Left hindlimb (tissue), 1 donor: ENCODE data around the gene ACAP1.

Source experiments
- DNase-seq: peaks from one replicate; pipeline ENCODE4 v3.0.0-alpha.2; 2018

Gene ACAP1, protein sequence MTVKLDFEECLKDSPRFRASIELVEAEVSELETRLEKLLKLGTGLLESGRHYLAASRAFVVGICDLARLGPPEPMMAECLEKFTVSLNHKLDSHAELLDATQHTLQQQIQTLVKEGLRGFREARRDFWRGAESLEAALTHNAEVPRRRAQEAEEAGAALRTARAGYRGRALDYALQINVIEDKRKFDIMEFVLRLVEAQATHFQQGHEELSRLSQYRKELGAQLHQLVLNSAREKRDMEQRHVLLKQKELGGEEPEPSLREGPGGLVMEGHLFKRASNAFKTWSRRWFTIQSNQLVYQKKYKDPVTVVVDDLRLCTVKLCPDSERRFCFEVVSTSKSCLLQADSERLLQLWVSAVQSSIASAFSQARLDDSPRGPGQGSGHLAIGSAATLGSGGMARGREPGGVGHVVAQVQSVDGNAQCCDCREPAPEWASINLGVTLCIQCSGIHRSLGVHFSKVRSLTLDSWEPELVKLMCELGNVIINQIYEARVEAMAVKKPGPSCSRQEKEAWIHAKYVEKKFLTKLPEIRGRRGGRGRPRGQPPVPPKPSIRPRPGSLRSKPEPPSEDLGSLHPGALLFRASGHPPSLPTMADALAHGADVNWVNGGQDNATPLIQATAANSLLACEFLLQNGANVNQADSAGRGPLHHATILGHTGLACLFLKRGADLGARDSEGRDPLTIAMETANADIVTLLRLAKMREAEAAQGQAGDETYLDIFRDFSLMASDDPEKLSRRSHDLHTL

DNA sequence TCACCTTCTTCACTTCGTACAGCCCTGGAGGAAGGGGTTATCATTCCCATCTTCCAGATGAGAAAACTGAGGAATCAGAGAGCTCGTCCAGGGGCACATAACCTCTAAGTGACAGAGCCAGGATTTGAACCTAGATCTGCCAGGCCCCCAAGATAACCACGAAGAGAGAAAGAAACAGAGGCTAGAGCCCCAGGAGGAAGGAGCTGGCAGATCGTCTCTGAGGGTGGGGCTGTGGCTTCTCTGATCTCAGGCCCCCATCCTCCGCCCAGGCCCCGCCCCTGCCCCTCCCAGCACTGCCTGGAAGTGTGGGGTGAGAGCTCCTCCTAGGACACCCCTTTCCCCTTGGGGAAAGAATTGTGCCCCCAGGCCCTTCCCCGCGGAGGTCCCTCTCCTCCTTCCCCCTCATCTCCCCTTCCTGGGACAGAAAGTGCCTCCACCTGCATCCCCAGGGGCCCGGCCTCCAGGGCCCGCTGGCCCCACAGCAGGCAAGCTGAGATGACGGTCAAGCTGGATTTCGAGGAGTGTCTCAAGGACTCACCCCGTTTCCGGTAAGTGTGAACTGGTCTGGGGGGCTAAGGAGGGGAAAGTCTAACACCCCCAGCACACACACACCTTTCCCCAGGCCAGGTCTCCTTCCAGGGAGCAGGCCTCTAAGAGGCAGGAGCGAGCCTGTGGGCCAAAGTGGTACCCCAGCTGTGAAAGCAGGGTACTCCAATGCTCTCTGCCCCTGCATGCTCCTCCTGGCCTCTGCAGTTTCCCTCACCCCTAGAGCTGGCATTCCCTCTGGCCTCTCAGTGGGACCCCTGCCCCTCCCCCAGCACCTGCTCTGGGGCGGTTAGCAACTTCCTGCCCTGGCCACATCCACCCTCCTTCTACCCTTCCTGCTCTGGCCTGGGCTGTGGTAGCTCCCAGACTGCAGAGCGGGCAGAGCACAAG lies at the start of gene ACAP1:
Gene ACAP1 (plus strand): TSS at position 290 of the 936 bp plus-strand sequence. CDS start 206 bp downstream, at position 496.
- DNase-seq, result no peak

DNA sequence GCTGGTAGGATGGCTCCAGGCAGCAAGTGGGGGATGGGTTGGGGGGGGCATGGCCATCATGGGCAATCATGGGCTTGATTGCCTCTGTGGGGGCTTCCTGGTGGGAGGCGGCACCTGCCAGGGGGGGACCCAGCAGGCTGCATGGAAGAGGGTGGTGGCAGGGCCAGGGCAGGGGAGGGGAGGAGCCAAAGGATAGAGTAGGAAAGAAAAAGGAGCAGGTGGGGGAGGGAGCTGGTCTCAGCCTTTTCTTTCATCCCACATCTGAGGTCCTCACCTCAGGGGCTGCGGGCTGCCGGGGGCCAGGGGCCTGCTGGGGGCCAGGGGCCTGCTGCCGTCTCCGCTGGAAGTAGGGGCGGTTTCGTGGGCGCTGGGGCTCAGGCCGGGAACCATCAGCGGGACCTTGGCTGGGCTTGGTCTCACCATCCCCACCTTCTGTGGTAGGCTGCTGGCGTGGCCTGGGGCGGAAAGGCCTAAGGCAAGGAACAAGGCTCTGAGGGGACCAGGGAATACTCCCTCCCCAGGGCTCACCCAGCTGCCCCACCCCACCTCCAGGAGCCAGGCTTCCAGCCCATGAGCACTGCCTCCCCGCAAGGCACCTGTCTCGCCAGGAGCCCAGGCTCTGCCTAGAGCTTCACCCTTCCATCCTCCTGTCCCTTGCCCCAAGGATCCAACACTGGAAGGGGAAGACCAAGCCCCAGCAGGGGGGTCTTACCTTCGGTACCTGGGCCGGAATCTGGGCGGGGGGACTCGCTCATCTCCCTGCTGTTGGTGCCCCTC lies 46.9 kb upstream of the ACAP1 start:
- no peak for DNase-seq

DNA sequence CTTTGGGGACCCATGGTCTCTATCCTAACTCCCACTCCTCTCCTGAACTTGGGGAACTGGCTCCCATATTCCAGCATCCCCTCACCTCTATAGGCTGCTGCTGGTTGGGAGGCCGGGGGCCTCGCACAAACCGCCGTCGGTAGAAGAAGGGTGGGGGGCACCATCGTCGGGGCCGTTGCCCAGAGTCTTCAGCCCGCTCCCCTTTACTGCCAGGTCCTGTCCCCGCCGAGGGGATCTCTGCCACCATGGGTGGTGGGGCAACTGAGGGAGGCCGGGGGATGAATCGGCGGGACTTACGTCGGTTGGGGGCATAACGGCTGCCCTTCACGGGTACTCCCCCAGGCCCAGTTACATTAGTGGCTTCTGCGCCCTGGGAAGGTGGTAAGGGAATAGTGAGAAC lies 46.2 kb upstream of the ACAP1 start:
- no peak for DNase-seq

DNA sequence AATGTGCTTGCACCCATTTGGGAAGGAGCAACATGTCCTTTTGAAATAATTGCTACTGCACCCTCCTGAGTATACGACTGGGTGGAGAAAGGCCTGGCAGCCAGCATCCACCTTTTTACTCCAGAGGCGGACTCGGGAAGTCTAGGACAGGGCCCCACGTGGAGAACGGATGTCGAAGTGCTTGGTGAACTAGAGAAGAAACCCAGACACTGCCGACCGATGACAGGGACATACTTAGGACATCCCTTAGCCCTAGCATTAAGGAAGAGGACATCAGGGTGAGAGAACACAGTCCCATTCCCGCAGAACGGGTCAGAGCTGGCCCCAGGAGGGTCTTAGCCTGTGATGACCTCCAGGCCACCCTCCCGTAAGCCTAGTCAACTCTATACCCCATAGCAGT lies 45.6 kb upstream of the ACAP1 start:
- no peak for DNase-seq

DNA sequence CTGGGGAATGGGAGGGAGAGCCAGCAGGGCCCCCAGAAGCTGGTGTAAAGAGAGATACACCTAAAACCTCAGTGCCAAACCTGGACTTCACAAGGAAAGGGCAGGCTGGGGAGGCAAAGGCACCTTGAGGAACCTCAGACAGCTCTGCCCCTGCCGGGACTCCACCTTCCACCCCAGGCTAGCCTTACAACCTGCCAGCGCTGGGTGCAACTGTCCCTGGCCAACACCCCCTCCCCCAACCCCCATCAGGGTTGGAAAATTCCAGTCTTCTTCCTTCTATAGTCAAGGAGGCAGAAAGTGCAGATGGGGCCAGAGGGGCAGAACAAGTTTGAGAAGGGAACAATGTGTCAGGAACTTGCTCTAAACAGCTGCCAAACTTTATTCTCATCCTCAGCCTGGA lies 44.1 kb upstream of the ACAP1 start:
- no peak for DNase-seq

DNA sequence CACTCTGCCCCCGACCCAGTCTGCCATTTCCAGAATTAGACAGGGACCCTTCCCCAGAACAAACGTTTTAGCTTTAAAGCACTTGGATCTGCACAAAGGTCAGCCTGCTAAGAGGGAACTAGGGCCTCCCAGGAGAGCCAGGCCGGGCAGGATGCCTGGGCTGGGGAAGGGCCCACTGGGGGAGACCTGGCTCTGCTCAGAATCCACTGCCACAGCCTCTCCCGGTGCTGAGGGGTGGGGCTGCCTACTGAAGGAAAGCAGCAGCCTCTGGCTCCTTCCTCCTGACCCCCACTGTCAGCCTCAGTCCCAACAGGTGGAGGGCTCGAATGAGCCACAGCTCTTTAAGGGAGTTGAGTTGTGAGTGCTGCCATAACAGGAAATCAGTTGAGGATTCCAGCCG lies 43.6 kb upstream of the ACAP1 start:
- no peak for DNase-seq

DNA sequence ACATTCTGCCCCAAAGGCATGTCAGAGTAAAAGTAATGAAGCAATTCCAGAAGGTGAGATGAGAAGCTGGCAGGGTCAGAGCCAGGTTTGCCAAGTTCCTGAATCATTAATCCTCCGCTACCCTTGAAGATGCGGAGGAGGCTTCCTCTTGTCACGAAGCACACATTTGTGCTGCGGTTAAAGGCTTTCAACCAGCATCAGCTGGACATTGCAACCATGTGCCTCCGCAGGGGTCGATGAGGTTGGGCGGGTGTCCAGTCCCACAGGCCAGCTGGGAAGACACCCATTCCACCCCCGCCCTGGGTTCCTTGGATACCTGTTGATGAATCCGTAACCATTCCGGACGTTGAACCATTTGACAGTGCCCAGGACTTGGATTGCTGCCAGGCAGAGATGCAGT lies 43.2 kb upstream of the ACAP1 start:
- DNase-seq, result no peak

DNA sequence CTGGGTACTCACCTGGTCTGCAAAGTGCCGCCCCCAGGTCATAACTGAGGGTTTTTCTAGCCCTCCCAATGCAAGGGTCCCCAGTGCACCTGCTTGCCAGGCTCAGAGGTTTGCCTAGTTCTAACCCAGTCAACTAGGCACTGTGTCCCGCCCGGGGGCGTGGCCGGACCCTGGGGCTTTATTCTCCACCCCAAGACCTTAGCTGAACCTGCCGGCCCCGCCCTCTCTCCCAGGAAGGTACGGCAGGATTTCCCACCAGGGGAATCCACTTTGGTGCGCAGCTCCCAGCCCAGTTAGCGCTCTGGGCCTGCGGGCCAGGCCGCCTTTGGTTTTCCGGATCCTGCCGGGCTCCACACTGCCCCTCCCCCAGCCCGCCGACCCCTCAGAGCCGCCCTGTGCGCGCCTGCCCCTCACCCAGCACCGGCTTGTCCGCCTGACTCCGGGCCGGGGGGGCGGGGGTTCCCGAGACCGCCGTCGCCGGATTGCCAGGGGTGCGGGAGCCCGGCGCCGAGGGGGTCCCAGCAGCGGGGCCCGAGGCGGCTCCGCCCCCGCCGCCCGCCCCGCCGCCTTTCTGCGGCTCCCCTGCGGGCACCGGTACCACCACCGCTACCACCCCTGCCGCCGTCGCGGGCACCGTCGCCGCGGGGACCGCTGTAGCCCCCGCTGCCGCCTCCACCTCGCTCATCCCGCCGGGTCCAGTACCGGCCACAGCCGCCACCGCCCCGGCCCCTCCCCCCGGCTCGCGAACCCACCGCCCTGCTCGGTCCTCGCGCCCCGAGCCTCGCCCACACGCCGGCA lies 42.3 kb upstream of the ACAP1 start:
- DNase-seq, result no peak

DNA sequence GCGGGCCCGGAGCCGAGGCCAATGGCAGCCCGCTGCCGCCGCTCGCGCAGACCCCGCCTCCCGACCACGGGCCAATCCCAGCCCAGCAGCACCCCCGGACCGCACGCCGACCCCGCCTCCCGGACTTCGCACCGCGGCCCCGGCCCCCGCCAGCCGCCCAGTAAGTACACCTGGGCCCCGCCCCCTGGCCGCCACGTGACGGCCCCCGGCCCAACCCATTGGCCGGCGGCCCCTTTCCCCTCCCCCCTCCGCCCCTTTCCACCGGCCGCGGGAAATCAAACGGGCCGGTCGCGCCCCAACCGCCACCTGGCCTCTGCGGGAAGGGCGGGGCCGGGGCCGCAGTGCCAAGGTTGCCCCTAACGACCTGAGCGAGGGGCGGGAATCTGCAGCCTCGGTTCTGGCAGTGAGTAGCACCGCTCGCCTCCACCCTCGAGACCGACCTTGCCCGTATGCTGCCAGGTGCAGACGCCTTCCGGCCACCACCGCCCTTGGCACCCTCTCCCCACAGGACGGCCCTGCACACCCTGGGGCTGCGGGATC lies 41.6 kb upstream of the ACAP1 start, which contains the start of gene YBX2:
Gene YBX2 (minus strand): TSS at position 26 of the 540 bp plus-strand sequence. CDS start 139 bp downstream, outside the sequence.
- peak; percentile 57 for DNase-seq

DNA sequence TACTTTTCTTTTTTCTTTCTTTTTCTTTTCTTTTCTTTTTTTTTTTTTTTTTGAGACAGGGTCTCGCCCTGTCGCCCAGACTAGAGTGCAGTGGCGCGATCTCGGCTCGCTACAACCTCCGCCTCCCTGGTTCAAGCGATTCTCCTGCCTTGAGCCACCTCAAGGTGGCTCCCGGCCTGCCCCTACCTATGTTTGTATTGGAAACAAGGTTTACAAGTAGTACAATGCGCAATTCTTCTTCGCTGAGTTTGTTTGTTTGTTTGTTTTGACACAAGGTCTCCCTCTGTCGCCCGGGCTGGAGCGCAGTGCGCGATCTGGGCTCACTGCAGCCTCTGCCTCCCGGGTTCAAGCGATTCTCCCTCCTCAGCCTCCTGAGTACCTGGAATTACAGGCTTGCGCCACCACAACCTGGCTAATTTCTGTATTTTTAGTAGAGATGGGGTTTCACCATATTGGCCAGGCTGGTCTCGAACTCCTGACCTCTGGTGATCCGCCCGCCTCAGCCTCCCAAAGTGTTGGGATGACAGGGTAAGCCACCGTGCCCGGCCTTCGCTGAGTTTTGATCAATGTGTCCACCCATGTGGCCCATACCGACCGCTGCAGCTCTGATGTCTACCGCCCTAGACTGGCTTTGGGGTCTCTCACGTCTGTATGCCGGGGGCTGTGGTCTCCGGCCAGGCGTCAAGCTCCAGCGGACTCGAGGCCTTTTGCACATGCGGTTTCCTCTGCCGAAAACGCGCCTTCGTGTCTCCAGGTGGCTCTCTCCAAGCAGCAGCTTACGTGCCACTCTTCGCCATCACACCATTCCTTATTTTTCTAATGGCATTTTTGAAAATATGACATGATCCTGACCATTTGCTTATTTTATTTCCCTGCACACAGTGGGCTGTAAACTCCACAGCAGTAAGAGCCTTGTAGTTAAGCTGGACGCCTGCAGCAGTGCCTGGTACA lies 40.8 kb upstream of the ACAP1 start:
- DNase-seq, result no peak

DNA sequence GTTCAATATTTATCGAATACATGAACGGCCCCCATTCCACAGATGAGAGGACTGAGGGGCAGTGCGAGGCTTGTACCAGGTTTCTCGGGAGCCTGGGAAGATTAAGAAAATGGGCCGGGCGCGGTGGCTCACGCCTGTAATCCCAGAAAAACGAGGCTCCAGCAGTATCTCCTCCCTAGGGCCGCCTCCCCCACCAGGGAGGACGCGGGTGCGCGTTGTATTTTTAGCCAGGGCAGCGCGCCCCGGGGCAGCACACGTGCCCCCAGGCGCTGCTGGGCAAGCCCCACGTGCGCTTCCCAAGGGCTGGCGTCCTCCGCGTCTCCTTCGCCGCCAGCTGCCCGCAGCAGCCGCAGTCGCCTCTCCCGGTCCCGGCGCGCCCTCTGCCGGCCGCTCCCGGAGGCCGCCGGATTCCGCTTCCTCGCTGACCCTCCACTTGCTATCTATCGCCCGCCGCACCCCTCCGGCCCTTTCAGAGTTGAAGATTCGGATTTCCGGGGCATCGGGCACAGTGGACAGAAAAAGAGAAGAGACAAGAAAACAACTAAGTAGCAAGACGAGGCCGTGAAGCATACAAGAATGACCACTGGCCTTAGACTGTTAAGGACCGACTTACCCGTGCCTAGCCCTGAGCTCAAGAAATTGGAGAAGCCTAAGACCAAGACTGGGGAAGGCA lies 40.0 kb upstream of the ACAP1 start:
- DNase-seq, result peak; percentile 85

DNA sequence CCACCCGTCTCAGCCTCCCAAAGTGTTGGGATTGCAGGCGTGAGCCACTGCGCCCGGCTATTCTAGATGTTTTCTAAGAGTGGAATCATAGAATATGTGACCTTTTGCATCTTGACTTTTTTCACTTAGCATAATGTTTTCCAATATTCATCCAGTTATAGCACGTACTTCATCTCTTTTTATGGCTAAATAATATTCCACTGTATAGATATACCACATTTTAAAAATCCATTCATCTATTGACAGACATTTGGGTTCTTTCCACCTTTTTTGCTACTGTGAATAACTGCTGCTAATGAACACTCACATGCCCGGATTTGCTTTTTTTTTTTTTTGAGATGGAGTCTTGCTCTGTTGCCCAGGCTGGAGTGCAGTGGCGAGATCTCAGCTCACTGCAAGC lies 32.1 kb upstream of the ACAP1 start:
- no peak for DNase-seq

DNA sequence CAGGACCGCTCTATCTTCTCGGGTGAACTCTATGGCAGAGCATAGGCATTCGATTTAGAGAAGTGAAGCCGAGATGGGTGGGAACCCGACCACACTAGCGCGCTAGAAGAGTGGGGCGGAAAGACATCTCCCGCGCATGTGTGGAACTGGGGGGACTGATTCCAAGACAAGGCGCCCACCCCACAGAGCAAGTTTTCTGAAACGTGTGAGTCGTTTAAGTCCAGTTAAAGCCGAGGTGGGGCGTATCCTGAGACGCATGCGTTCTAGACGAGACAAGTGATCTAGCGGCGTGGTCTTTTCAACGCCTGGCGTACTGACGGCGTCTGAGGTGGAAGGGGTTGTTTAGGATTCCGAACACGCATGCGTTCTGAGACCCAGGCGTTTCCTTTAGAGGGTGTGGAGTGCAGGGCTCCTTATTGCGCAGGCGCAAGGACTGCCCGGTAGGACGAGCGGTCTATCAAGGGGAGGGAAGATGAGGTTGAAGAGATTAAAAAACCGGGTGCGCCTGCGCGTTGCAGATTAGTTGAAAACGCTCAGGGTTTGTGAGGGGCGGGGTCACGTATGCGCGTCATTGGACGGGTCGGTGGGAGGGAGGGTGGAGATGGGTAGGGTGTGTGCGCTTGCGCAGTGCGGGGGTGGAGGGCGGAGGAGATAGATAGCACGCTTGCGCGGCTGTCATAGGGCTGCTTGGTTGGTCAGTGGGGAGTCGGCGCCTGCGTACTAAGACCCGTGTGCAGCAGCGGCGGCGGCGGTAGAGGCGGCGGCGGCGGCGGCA lies 29.2 kb upstream of the ACAP1 start, which contains the start of gene EIF5A:
Gene EIF5A (plus strand): TSS at position 718 of the 775 bp plus-strand sequence. CDS start 2,008 bp downstream, outside the sequence.
- DNase-seq, result peak; percentile 100

DNA sequence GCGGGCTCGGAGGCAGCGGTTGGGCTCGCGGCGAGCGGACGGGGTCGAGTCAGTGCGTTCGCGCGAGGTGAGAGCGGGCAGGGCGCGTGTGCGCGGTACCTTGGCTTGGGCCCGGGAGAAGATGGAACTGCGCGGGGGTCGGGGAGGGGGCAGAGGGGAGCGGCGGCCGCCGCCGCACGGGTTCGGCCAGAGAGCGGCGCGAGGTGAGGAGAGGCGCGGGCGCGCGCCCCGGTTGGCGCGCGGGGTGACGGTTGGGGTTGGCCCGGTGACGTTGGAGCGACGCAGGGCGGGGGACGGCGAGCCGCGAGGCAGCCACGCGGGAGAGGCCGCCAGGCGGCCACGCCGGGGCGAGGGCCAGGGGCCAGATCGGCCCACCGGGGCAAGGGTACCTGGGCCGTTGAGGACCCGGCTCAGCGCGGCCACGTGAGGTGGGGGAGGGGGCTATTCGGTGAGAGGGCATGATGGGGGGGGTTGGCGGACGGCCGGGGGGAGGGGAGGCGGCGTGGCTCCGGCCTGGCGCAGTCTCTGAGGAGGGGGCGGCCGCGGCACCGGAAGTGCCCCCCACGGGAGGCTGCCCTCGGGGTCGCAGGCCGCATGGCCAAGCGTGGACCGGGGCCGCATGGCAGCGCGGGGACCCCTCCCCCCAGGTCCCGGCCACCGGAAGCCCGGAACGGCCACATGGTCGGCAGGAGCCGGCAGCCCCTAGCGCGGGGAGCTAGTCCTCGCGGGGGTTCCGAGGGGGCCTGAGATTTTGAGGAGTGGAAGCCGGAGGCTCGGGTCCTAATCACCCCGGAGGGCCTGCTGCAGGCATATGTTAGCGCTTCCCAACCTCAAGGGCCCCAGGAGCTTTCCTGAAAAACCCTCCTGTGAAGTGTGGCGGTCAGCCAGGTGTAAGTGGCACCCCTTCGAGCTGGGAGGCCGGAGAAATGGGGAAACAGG lies 28.4 kb upstream of the ACAP1 start:
- DNase-seq, result no peak

DNA sequence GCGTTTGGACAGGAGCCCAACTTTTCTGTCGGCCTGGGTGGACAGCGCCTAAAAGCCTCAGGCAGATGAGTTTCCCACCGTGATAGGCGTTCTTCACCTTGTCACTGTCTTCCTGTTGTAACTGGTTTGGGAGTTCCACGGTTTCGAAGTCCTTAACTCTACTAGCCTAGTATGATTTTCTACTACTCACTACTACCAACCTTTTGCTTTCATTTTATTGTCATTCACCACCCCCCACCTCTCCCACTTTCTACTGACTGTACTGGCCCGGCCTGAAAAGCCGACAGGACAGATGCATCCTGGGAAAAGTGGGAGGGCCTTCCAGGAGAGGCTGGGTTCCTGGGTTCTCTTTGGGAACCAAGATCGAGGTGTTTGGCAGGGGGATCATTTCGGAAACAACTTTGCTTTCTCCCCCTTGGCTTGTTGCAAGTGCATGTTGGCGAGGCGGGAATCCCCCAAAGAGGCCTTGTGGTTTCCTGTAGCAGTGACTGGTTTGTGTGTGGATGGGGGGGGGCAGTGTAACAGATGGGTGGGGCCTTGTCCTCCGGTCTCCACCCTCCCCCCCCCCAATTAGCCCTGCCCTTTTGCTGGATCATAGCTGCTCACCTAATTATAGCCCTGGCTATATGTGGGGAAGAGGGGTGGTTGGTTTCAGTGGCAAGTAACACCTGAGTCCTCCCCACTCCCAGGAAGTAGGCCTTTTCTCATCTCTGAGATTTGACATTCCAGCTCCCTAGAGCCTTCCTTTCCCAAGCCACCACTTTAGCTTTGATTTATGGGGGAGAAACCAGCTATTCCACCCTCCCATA lies 27.5 kb upstream of the ACAP1 start:
- peak; percentile 80 for DNase-seq

DNA sequence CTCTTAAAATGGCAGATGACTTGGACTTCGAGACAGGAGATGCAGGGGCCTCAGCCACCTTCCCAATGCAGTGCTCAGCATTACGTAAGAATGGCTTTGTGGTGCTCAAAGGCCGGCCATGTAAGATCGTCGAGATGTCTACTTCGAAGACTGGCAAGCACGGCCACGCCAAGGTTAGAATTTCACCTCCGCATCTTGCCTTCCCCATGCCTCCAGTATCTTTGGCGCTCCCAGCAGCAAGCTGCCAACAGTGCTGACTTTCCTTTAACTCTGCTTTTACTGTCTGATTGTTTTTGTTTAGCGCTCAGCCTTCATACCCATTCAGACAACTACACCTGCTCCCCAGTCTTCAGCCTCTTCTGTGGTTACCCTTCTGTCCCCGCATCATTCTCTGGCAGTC lies 26.7 kb upstream of the ACAP1 start:
- no peak for DNase-seq
